IPS-15b (cell line): ENCODE results near the gene SASH1.

Source experiments
- H3K27me3 ChIP-seq: one replicate; pipeline ENCODE4 v1.6.1; 2013; ENCODE audit warnings: low read length; ENCODE audit not compliant: control insufficient read depth, insufficient read depth
- H3K36me3 ChIP-seq: one replicate; pipeline ENCODE4 v1.6.1; 2013; ENCODE audit warnings: low read length; ENCODE audit not compliant: control insufficient read depth, insufficient read depth
- H3K4me1 ChIP-seq: one replicate; pipeline ENCODE4 v1.6.1; 2013; ENCODE audit warnings: mild to moderate bottlenecking, low read length; ENCODE audit not compliant: control insufficient read depth, insufficient read depth
- H3K4me3 ChIP-seq: one replicate; pipeline ENCODE4 v1.5.1; 2013; ENCODE audit warnings: low read depth, low read length
- H3K9ac ChIP-seq: one replicate; pipeline ENCODE4 v1.6.1; 2013; ENCODE audit warnings: low read depth, mild to moderate bottlenecking, low read length
- H3K9me3 ChIP-seq: one replicate; pipeline ENCODE4 v1.6.1; 2013; ENCODE audit warnings: mild to moderate bottlenecking, low read length; ENCODE audit not compliant: control insufficient read depth, insufficient read depth

Gene SASH1

DNA sequence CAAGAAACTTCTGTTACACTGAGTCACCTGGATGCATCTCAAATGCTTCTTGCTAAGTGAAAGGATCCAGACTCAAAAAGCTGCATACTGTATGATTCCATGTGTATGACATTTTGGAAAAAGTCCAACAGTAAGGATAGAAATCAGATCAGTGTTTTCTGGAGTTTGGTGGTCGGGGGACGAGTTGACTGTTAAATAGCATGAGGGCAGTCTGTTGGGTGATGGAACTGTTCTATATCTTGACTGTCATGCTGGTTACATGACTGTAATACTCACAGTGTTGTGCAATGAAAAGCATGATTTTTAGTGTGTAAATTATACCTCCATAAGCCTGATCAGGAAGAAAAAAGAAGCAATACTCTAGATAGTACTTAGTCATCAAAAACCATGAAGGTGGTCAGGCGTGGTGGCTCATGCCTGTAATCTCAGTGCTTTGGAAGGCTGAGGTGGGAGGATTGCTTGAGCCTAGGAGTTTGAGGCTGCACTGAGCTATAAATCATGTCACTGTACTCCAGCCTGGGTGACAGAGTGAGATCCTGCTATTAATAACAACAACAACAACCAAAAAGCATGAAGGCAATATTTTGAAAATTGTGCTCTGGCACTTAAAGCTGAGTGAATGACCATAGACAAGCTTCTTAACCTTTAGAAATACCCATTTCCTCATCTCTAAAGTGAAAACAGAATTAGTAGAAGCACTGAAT, 30.5 kb upstream of the SASH1 start:
- Histone ChIP-seq H3K9ac (no peak overlapping the region), H3K27me3 (no peaks in the 10 kb centered on the region), H3K4me3 (no peak overlapping the region), H3K4me1 (no peaks in the 10 kb centered on the region), H3K9me3 (no peaks in the 10 kb centered on the region), H3K36me3 (no peaks in the 10 kb centered on the region)

DNA sequence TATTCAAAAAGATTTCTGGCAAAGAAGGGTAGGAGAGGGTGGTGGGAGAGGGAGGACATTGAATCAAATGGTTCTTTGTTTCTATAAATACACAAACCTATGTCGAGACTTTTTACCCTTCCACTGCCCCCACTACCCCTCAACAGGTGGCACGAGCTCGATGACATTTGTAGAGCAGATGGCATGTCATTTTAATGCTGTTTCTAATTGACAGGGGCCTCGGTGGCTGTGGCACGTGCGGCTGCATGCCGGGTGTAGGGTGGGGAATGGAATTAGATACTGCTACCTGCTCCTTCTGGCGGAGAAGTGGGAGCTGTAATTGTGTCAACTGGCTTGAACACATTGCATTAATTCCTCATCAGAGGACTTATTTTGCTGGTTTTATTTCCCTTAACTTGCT, 29.1 kb upstream of the SASH1 start:
- Histone ChIP-seq H3K9ac (no peak overlapping the region), H3K4me1 (no peaks in the 10 kb centered on the region), H3K9me3 (no peaks in the 10 kb centered on the region), H3K4me3 (no peak overlapping the region), H3K27me3 (no peaks in the 10 kb centered on the region), H3K36me3 (no peaks in the 10 kb centered on the region)

DNA sequence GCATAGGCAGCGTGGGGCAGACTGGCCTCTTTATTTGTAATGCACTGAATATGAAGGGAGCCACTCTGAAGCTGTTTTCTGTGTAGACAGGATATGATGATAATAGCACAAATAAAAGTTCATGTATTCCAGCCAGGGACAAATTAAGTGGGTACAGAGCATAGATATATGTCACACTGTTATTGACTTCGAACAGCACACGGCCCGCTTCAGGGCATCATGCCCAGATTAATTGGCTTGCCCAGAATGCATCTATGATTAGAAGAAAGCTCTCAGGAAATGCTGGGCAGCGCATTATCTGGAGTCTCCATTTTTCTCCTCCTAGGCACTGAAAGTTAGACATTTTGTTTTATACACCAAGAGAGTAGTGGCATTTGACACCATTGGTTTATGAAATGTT, 26.3 kb upstream of the SASH1 start:
- no peak overlapping the region for H3K9ac ChIP-seq
- no peaks in the 10 kb centered on the region for H3K27me3 ChIP-seq
- H3K9me3 ChIP-seq: no peaks in the 10 kb centered on the region
- H3K4me1 ChIP-seq: no peaks in the 10 kb centered on the region
- no peak overlapping the region for H3K4me3 ChIP-seq
- H3K36me3 ChIP-seq: no peaks in the 10 kb centered on the region

DNA sequence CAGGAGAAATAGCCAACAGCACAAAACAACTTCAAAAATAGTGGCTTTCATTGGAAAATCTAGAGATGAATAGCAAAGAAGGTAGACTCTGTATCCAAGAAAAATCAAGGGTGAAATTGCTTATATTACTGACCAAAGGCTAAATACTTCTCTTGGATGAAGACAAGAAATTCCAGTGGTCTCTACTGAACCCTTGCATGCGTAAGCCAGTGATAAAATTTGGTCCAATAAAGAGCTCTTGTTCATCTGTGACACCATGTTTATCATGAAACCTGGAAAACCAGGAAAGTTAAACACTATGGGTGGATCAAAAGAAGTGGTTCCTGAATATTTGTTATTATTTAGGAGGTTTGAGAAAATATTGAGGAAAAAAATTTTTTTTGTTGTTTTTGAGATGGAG, 25.6 kb upstream of the SASH1 start:
- no peaks in the 10 kb centered on the region for H3K27me3 ChIP-seq
- H3K4me3 ChIP-seq: no peak overlapping the region
- H3K9ac ChIP-seq: no peak overlapping the region
- no peaks in the 10 kb centered on the region for H3K36me3 ChIP-seq
- H3K4me1 ChIP-seq: no peaks in the 10 kb centered on the region
- no peaks in the 10 kb centered on the region for H3K9me3 ChIP-seq

DNA sequence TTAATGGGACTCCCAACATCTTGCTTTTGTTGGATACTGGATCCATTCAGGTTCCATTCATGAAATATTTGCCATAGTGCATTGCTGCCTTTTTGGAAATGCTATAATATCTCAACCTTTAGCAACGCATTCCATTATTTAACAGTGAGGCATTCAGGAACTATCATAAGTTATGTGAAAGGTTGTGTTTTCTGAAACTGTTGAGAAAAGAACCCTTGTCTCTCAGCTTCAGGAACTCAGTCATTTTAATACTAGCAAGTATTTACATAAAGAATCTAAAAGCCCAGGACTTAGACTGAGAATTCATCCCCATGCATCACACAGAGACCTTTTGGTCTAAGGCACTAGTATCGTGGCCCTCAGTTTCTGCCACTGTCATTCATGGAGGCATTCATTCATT, 24.9 kb upstream of the SASH1 start:
- no peaks in the 10 kb centered on the region for H3K4me1 ChIP-seq
- no peaks in the 10 kb centered on the region for H3K27me3 ChIP-seq
- H3K9ac ChIP-seq: no peak overlapping the region
- H3K36me3 ChIP-seq: no peaks in the 10 kb centered on the region
- H3K9me3 ChIP-seq: no peaks in the 10 kb centered on the region
- H3K4me3 ChIP-seq: no peak overlapping the region

DNA sequence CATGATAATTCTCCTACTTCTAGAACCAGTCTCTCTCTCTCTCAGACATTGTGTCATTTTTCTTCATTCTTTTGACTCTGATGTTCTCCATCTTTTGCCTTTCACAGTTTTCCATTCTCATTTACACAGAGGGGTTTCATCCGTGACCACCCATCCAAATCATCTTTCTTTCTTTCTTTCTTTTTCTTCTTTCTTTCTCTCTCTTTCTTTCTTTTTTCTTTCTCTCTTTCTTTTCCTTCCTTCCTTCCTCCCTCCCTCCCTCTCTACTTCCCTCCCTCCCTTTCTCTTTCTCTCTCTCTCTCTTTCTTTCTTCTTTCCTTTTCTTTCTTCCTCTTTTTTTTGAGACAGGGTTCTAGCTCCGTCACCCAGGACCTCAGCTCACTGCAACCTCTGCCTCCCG, 19.9 kb upstream of the SASH1 start:
- H3K4me3 ChIP-seq: no peak overlapping the region
- H3K4me1 ChIP-seq: no peaks in the 10 kb centered on the region
- H3K9ac ChIP-seq: no peak overlapping the region
- H3K27me3 ChIP-seq: no peaks in the 10 kb centered on the region
- H3K9me3 ChIP-seq: no peaks in the 10 kb centered on the region
- H3K36me3 ChIP-seq: no peaks in the 10 kb centered on the region

DNA sequence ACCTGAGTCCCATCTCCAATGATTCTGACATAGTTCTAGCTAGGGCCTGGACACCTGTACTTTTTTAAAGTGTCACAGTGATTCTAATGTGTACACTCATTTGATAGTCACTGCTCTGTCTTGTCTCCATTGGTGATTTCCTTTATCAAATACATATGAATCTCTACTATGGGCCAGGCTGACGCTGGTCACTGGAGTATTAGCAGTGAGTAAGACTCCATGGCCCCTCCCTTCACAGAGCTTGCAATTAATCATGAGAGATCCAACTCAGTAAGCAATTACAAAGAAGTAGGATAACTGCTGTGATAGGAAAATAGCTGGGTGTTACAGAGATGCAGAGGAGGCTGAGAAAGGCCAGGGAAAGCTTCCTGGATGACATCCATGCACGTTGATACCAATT, 19.3 kb upstream of the SASH1 start:
- H3K4me3 ChIP-seq: no peak overlapping the region
- H3K27me3 ChIP-seq: no peaks in the 10 kb centered on the region
- H3K9ac ChIP-seq: no peak overlapping the region
- H3K4me1 ChIP-seq: no peaks in the 10 kb centered on the region
- no peaks in the 10 kb centered on the region for H3K36me3 ChIP-seq
- no peaks in the 10 kb centered on the region for H3K9me3 ChIP-seq

DNA sequence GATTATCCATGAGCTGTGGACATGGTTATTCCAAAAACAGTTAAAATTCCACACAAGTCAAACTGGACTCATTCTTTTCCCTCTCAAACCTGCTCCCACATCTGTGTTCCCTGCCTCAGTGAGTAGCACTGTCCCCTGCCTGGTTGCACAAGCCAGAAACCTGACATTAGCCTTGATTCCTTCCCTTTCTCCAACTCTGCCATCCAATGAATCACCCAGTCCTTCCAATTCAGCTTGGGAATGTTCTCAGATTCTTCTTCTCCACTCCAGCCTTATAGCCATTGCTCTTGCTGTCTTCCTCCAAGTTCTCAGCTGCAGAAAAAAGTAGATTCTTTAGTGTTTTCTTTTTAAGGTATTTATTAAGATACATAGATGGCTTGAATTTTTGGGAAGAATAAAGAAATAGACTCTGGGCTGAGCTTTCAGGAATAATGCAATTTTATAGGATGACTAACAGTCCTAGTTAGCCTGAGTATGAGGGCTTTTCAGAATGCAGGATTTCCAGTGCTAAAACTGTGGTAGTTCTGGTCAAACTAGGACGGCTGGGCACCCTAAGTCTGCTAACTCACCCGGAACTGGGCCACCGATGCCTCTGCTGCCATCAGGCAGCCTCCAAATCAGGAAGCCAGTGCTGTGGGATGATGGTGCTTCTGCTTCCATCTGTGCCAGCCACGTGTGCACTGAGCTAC, 18.2 kb upstream of the SASH1 start:
- no peak overlapping the region for H3K4me3 ChIP-seq
- no peaks in the 10 kb centered on the region for H3K36me3 ChIP-seq
- H3K27me3 ChIP-seq: no peaks in the 10 kb centered on the region
- no peaks in the 10 kb centered on the region for H3K4me1 ChIP-seq
- no peaks in the 10 kb centered on the region for H3K9me3 ChIP-seq
- H3K9ac ChIP-seq: no peak overlapping the region

DNA sequence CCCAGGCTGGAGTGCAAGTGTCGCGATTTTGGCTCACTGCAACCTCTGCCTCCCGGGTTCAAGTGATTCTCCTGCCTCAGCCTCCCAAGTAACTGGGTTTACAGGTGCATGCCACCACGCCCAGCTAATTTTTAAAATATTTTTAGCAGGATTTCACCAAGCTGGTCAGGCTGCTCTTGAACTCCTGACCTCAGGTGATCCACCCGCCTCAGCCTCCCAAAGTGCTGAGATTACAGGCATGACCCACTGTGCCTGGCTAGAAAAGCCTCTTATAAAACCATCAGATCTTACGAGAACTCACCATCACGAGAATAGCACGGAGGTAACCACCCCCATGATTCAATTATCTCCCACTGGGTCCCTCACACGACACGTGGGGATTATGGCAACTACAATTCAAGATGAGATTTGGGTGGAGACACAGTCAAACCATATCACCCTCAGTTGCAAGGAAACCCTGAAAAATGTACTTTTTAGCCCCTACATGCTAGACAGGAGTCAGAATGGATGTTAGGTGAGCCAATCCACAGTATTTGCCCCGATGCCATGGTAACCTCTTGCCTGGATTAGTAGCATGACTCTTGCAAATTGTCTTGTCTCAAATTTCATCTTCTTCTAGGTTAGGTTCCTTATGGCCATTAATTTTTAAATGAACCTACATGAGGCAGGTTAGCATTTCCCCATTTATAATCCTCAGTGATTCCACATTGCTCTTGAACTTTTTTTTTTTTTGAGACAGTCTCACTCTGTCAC, 17.1 kb upstream of the SASH1 start:
- Histone ChIP-seq H3K9ac (no peak overlapping the region), H3K36me3 (no peaks in the 10 kb centered on the region), H3K4me1 (no peaks in the 10 kb centered on the region), H3K4me3 (no peak overlapping the region), H3K9me3 (no peaks in the 10 kb centered on the region), H3K27me3 (no peaks in the 10 kb centered on the region)

DNA sequence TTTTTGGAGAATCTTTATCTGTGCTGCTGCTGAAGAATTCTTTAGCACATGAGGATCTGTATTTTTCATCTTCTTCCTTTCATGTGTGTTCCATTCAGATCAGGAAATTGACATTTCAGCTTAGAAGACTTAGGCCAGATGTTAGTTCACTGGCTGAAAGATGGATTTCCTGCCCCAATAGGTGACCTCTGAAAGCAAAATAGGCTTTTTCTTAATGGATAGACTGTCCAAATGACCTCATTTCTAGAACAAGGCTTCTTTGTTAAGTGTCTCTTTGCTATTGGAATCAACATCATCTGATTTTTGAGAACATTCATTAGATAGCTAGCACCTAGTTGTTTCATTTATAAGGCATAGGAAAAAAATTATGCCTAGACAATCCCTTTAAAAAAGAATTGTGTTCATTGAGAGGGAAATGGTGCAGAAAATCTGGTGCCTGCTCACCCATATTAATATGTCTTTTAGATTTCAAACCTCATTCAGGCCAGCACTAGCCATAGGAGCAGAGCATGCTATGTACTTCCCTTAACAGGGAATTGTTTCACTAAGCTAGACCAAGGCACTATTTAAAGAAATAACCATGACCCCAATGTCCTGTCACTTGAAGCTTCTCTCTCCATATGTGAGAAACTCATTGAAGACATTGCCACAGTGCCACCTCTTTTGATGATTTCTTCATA, 13.6 kb upstream of the SASH1 start:
- Histone ChIP-seq H3K4me3 (no peak overlapping the region), H3K36me3 (no peaks in the 10 kb centered on the region), H3K9ac (no peak overlapping the region), H3K4me1 (peaks cover 5% of the 10 kb centered on the region), H3K27me3 (no peaks in the 10 kb centered on the region), H3K9me3 (no peaks in the 10 kb centered on the region)

DNA sequence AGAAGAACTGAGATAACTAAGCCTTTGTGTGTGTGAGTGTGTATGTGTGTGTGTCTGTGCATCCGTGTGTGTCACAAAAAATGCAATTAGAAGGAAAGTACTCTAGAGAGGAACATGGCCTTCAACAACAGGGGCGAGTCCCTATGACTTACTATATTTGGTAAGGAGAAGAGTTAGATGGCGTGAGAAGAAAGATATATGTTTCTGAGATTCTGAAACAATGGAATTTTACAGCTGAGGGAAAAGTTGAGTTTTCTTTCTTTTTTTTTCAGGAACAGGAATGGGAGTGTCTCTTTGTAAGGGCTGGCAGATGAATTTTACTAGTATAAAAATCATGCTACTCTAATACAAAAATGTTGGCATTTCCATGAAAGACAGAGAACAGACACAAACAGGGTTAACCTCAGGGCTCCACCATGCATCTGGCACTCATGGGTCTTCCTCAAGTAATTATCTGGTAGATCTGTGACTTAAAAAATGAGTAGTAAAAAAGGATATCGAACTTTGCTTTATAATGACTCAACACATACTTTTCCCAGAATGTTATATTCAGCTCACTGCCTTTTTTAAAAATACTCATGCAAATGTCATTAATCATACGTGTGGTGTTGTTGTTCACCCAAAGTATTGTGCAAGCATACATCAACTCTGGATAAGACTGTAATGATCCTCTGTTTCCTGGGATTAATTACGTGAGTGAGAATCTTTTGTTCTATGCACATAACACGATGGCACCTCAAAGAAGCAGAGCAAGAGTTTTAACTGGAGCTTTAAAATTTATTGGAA, 12.8 kb upstream of the SASH1 start:
- H3K9ac ChIP-seq: no peak overlapping the region
- H3K4me1 ChIP-seq: peaks cover 5% of the 10 kb centered on the region
- no peaks in the 10 kb centered on the region for H3K9me3 ChIP-seq
- no peaks in the 10 kb centered on the region for H3K27me3 ChIP-seq
- H3K36me3 ChIP-seq: no peaks in the 10 kb centered on the region
- no peak overlapping the region for H3K4me3 ChIP-seq
